K562 (cell line): ENCODE measurements around the gene PDZD2. TPM values are rescaled to one million over a fixed set of nuclear protein-coding genes. Genes with fewer than 3 reads are reported as not detected.

Source experiments
- ATAC-seq: fragments of 200-7000 bp; cut with Tn5 transposase; 3 replicates; pipeline ENCODE4 v1.9.1; 2020; ENCODE audit warnings: moderate library complexity
- BruUV-seq: library from RNA; stranded (reverse); fragments of 400-500 nt; replicated peaks from 2 replicates; lab custom pipeline; 2021; lab: Mats Ljungman, UMichigan
- CTCF ChIA-PET: fragments of 300-600 bp; formaldehyde crosslinking; extraction: SDS; loops from one replicate; lab custom pipeline; 2021; ENCODE audit warnings: low intra/inter-chr PET ratio; lab: Yijun Ruan, JAX
- POLR2A ChIA-PET: fragments of 300-600, 350-650 bp; sonication (Branson Sonifier 250); formaldehyde crosslinking; extraction: SDS; loops from one replicate; lab custom pipeline; 2021; ENCODE audit warnings: antibody characterized with exemption, inconsistent platforms; lab: Yijun Ruan, JAX
- DNase-seq, 4 experiments: peaks; one replicate each; pipeline versions ENCODE4 v3.0.0 to v3.0.0-alpha.2; 2011 to 2018; ENCODE audit warnings: low spot score in 3 of 4, mixed read lengths in 3 of 4; ENCODE audit errors: extremely low read depth in 1 of 4
- FAIRE-seq: peaks from 2 replicates; lab custom pipeline; 2011; peaks lifted over from hg19 to GRCh38; lab: Jason Lieb, UNC
- H2AFZ ChIP-seq: 2 replicates; pipeline ENCODE4 v1.6.0; 2011; ENCODE audit warnings: low read depth, low read length, control low read depth, inconsistent platforms
- H3K27ac ChIP-seq: fragments of 200-600 bp; 3 replicates; pipeline ENCODE4 v1.8.0; 2011; ENCODE audit warnings: low read depth, mild to moderate bottlenecking, control low read depth, inconsistent platforms, low read length, moderate library complexity, mixed read lengths; ENCODE audit errors: extremely low read depth
- H3K27me3 ChIP-seq, 2 experiments: fragments of 300-600 bp in 1 of 2; 2 replicates in 1 of 2; 3 replicates in 1 of 2; pipeline versions ENCODE4 v1.6.0 to v1.8.0; 2011; ENCODE audit warnings: inconsistent platforms in 2 of 2, low read length in 2 of 2, mild to moderate bottlenecking in 1 of 2, mixed read lengths in 1 of 2, moderate library complexity in 1 of 2; ENCODE audit not compliant: control insufficient read depth in 2 of 2, insufficient read depth in 2 of 2
- H3K36me3 ChIP-seq: fragments of 300-600 bp; 3 replicates; pipeline ENCODE4 v1.8.0; 2011; ENCODE audit warnings: mild to moderate bottlenecking, low read length, inconsistent platforms; ENCODE audit not compliant: control insufficient read depth, insufficient read depth
- H3K4me1 ChIP-seq, 2 experiments: fragments of 200-600 bp in 1 of 2; replicated peaks in 1 of 2; 2 replicates in 1 of 2; 3 replicates in 1 of 2; pipeline versions ENCODE4 v1.5.1 to v1.8.0; 2011; ENCODE audit warnings: inconsistent platforms in 2 of 2, low read length in 2 of 2, mild to moderate bottlenecking in 1 of 2, mixed read lengths in 1 of 2, moderate library complexity in 1 of 2; ENCODE audit not compliant: control insufficient read depth in 2 of 2, insufficient read depth in 2 of 2
- H3K4me2 ChIP-seq: 2 replicates; pipeline ENCODE4 v1.6.1; 2011; ENCODE audit warnings: low read length, control low read depth, inconsistent platforms, mixed read lengths; ENCODE audit not compliant: insufficient read depth
- H3K4me3 ChIP-seq: fragments of 200-600 bp; sonication (generic), shearing (Covaris generic); 2 replicates; pipeline ENCODE4 v1.5.1; 2016; ENCODE audit warnings: control low read depth, inconsistent platforms
- H3K79me2 ChIP-seq: fragments of 200-600 bp; 3 replicates; pipeline ENCODE4 v1.8.0; 2011; ENCODE audit warnings: low read length, inconsistent platforms; ENCODE audit not compliant: control insufficient read depth, insufficient read depth
- H3K9ac ChIP-seq, 2 experiments: 2 replicates each; pipeline versions ENCODE4 v1.6.0 to v1.6.1; 2011; ENCODE audit warnings: low read depth in 2 of 2, low read length in 2 of 2, control low read depth in 1 of 2, inconsistent platforms in 1 of 2, mild to moderate bottlenecking in 1 of 2, mixed read lengths in 1 of 2; ENCODE audit not compliant: insufficient read depth in 1 of 2
- H3K9me1 ChIP-seq: one replicate; pipeline ENCODE4 v1.6.0; 2011; ENCODE audit warnings: inconsistent platforms, mild to moderate bottlenecking, low read length, moderate library complexity; ENCODE audit not compliant: control insufficient read depth, insufficient read depth
- H3K9me3 ChIP-seq: replicated peaks from 2 replicates; pipeline ENCODE4 v1.5.1; 2011; ENCODE audit warnings: low read depth, low read length, inconsistent platforms; ENCODE audit not compliant: control insufficient read depth, insufficient read depth
- H4K20me1 ChIP-seq: replicated peaks from 2 replicates; pipeline ENCODE4 v1.6.1; 2011; ENCODE audit warnings: low read length, inconsistent platforms, mixed read lengths; ENCODE audit not compliant: control insufficient read depth, insufficient read depth
- BRD4 ChIP-seq: fragments of 200-600 bp; sonication (generic); IDR thresholded peaks from 2 replicates; pipeline ENCODE4 v1.6.1; 2017; ENCODE audit warnings: inconsistent platforms
- CREBBP ChIP-seq: IDR thresholded peaks from one replicate; pipeline ENCODE4 v1.6.1; 2012; ENCODE audit warnings: low read depth, mild to moderate bottlenecking, control low read depth, inconsistent platforms, low read length
- HMG20B ChIP-seq: fragments of 250-450 bp; sonication (Bioruptor Pico); IDR thresholded peaks from 2 replicates; pipeline ENCODE4 v1.5.0; 2021; ENCODE audit warnings: mild to moderate bottlenecking
- IFI16 ChIP-seq: fragments of 250-450 bp; sonication (Bioruptor Pico); IDR thresholded peaks from 2 replicates; pipeline ENCODE4 v2.1.2; 2022; ENCODE audit warnings: mild to moderate bottlenecking, inconsistent platforms
- NFE2L1 ChIP-seq: fragments of 450-650 bp; IDR thresholded peaks from 2 replicates; pipeline ENCODE4 v1.6.1; 2016; ENCODE audit warnings: missing genetic modification characterization, low read depth, mild to moderate bottlenecking, missing compliant biosample characterization, moderate library complexity, borderline replicate concordance
- NR2C1 ChIP-seq, 2 experiments: fragments of 450-650 bp; IDR thresholded peaks; 2 replicates each; pipeline ENCODE4 v1.6.1; 2017; ENCODE audit warnings: mild to moderate bottlenecking in 2 of 2, antibody characterized with exemption in 1 of 2, inconsistent platforms in 1 of 2, missing compliant biosample characterization in 1 of 2, missing genetic modification characterization in 1 of 2
- RHOXF2B ChIP-seq: fragments of 250-450 bp; sonication (Bioruptor Pico); conservative IDR thresholded peaks from 2 replicates; pipeline ENCODE4 v1.5.1; 2021
- STAT6 ChIP-seq: sonication (generic); formaldehyde crosslinking; IDR thresholded peaks from 2 replicates; pipeline ENCODE4 v1.8.1; 2023; ENCODE audit warnings: mild to moderate bottlenecking, missing genetic modification reagents
- TAF1 ChIP-seq: IDR thresholded peaks from 2 replicates; pipeline ENCODE4 v1.6.1; 2011; ENCODE audit warnings: mild to moderate bottlenecking, low read length, moderate library complexity; ENCODE audit not compliant: insufficient read depth, control insufficient read depth, severe bottlenecking; ENCODE audit errors: extremely low read depth
- TCF3 ChIP-seq: sonication (generic); formaldehyde crosslinking; IDR thresholded peaks from 2 replicates; pipeline ENCODE4 v1.4.0; 2020; ENCODE audit warnings: mild to moderate bottlenecking, missing genetic modification reagents
- ZNF134 ChIP-seq: fragments of 250-450 bp; sonication (Bioruptor Pico); conservative IDR thresholded peaks from 2 replicates; pipeline ENCODE4 v1.4.0; 2020
- ZNF347 ChIP-seq: fragments of 450-650 bp; formaldehyde crosslinking; IDR thresholded peaks from 2 replicates; pipeline ENCODE4 v1.4.0; 2020; ENCODE audit warnings: low read depth, mild to moderate bottlenecking, moderate library complexity
- ZNF584 ChIP-seq: fragments of 200-800 bp; sonication (Bioruptor generic); IDR thresholded peaks from 2 replicates; pipeline ENCODE4 v1.6.1; 2016; ENCODE audit warnings: low read depth, mild to moderate bottlenecking, missing genetic modification characterization, missing compliant biosample characterization
- WGBS: fragments of 100-300 bp; shearing (Covaris generic); methylation state at CpG from one replicate; pipeline ENCODE4 v1.1.6; 2016; ENCODE audit warnings: low coverage, mixed read lengths; ENCODE audit not compliant: insufficient coverage; ENCODE audit errors: missing lambda C conversion rate; 5-methylcytosine and 5-hydroxymethylcytosine counted together
- in situ Hi-C: fragments of 300-500 bp; cut with MboI; formaldehyde crosslinking; loops from 4 replicates; pipeline ENCODE4 v1.15.0; 2018; ENCODE audit warnings: inconsistent platforms, mixed read lengths
- intact Hi-C: fragments of 100-400 bp; cut with micrococcal nuclease; formaldehyde crosslinking; loops from 2 replicates; pipeline ENCODE4 v1.14.2; 2022
- polyA plus RNA-seq, 8 experiments: library from polyadenylated mRNA; depleted of rRNA in 4 of 8; stranded (reverse) in 5 of 8; unstranded in 3 of 8; fragments of >200 nt; fragmentation: Nextera tagmentation in 2 of 8; fragmentation: Illumina TruSeq in 1 of 8; extraction: Ambion mirVana in 2 of 8; extraction: Trizol in 1 of 8; gene quantifications; 2 replicates each; pipeline versions ENCODE4 v1.2.1 to v1.2.3, GENCODE V29; 2011 to 2014; ENCODE audit warnings: inconsistent platforms in 1 of 8, missing spikeins in 1 of 8
- total RNA-seq, 7 experiments: library from RNA; depleted of rRNA in 6 of 7; stranded (reverse); fragments of >200 nt in 6 of 7; fragmentation: Illumina TruSeq in 2 of 7; extraction: Trizol in 2 of 7; gene quantifications; 2 replicates each; pipeline versions ENCODE4 v1.2.1 to v1.2.3, GENCODE V29; 2011 to 2021; ENCODE audit warnings: low replicate concordance in 1 of 7
- TF ChIP-seq, protein P1 (sequence below): fragments of 450-650 bp; formaldehyde crosslinking; IDR thresholded peaks from 2 replicates; pipeline ENCODE4 v1.4.0; 2022; ENCODE audit warnings: mild to moderate bottlenecking, moderate library complexity
- TF ChIP-seq, protein P2 (sequence below), 2 experiments: fragments of 450-650 bp; IDR thresholded peaks; 2 replicates each; pipeline ENCODE4 v1.6.1; 2018; ENCODE audit warnings: mild to moderate bottlenecking in 2 of 2, low read depth in 1 of 2; ENCODE audit not compliant: partially characterized antibody in 2 of 2

The PDZD2 gene
- total and polyA plus RNA-seq, 9 of the 15 experiments (the other 6 are each of a cell fraction or from before 2014, with no cell fraction given), result 0.02 to 0.08 (median 0.04) TPM; not detected in 6

DNA sequence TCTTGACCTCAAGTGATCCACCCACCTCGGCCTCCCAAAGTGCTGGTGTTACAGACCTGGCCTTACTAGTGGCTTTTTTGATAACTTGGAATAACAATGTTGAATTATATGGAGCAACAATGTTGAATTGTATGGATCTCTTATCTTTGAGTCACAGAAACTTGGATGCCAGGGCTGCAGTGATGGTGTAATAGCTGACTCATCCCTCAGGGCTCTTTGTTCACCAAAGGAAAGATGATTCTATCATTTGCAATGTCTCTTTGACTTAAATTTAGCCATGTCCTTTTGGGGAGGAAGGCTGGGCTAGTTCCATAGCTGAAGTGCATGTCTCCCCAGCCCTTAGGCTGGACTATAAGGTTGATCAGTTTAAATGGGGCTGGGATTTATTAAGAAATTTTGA lies 172.3 kb downstream of the PDZD2 start:
- Histone ChIP-seq H2AFZ (no peak overlapping the region), H3K9ac (no peak overlapping the region), H3K36me3 (no peaks in the 10 kb centered on the region), H3K27ac (no peak overlapping the region), H3K27me3 (peaks cover 4 to 21% of the 10 kb centered on the region in 2 experiments; a peak in 3 of 5 replicates), H3K4me1 (no peaks in the 10 kb centered on the region), H3K9me1 (no peaks in the 10 kb centered on the region), H3K9me3 (no peaks in the 10 kb centered on the region), H4K20me1 (no peaks in the 10 kb centered on the region), H3K4me2 (no peak overlapping the region), H3K79me2 (no peaks in the 10 kb centered on the region), H3K4me3 (no peak overlapping the region)
- no TSS peak for BruUV-seq
- intact Hi-C loops (no loop called here), in situ Hi-C loops (loop anchor here (10.0 kb wide), 1 partner anchor 804 kb away; no protein-coding TSS in a partner anchor)
- 0% methylated on average over 1 of the region's 1 CpG for WGBS
- FAIRE-seq (peak; percentile 46), ATAC-seq (no peak), DNase-seq (peak in 1 of 4 experiments; percentile 20)
- POLR2A ChIA-PET, result no interaction called here
- CTCF ChIA-PET, result no interaction called here
- TF ChIP-seq NFE2L1 (tag), result peak; percentile 40; the same call in 1 of the 2 replicates
- no peak for TF ChIP-seq TAF1
- TF ChIP-seq BRD4, result no peak
- TF ChIP-seq, protein P1, sequence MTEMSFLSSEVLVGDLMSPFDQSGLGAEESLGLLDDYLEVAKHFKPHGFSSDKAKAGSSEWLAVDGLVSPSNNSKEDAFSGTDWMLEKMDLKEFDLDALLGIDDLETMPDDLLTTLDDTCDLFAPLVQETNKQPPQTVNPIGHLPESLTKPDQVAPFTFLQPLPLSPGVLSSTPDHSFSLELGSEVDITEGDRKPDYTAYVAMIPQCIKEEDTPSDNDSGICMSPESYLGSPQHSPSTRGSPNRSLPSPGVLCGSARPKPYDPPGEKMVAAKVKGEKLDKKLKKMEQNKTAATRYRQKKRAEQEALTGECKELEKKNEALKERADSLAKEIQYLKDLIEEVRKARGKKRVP (CRISPR knock-in tag), result no peak
- no peak for TF ChIP-seq ZNF347 (CRISPR knock-in tag)
- no peak for TF ChIP-seq ZNF584 (CRISPR knock-in tag)
- no peak for TF ChIP-seq STAT6 (CRISPR knock-in tag)
- no peak for TF ChIP-seq IFI16 (CRISPR knock-in tag)
- TF ChIP-seq CREBBP, result no peak
- peak; percentile 38 for TF ChIP-seq TCF3 (CRISPR knock-in tag)
- no peak for TF ChIP-seq ZNF134 (CRISPR knock-in tag)
- TF ChIP-seq RHOXF2B, result no peak
- TF ChIP-seq NR2C1 (IDR thresholded peaks at IDR 0.05), result no peak
- no peak for TF ChIP-seq NR2C1 (tag; IDR thresholded peaks at IDR 0.05)
- TF ChIP-seq HMG20B (CRISPR knock-in tag), result no peak
- TF ChIP-seq, protein P2, sequence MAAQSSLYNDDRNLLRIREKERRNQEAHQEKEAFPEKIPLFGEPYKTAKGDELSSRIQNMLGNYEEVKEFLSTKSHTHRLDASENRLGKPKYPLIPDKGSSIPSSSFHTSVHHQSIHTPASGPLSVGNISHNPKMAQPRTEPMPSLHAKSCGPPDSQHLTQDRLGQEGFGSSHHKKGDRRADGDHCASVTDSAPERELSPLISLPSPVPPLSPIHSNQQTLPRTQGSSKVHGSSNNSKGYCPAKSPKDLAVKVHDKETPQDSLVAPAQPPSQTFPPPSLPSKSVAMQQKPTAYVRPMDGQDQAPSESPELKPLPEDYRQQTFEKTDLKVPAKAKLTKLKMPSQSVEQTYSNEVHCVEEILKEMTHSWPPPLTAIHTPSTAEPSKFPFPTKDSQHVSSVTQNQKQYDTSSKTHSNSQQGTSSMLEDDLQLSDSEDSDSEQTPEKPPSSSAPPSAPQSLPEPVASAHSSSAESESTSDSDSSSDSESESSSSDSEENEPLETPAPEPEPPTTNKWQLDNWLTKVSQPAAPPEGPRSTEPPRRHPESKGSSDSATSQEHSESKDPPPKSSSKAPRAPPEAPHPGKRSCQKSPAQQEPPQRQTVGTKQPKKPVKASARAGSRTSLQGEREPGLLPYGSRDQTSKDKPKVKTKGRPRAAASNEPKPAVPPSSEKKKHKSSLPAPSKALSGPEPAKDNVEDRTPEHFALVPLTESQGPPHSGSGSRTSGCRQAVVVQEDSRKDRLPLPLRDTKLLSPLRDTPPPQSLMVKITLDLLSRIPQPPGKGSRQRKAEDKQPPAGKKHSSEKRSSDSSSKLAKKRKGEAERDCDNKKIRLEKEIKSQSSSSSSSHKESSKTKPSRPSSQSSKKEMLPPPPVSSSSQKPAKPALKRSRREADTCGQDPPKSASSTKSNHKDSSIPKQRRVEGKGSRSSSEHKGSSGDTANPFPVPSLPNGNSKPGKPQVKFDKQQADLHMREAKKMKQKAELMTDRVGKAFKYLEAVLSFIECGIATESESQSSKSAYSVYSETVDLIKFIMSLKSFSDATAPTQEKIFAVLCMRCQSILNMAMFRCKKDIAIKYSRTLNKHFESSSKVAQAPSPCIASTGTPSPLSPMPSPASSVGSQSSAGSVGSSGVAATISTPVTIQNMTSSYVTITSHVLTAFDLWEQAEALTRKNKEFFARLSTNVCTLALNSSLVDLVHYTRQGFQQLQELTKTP (IDR thresholded peaks at IDR 0.05; ENCODE audit: low read depth in 1 of 2, partially characterized antibody in 2 of 2), result no peak
